ENCODE results near the gene CCL21.
"Not testable (repeated sequence)": the region's sequence is repeated elsewhere in the genome, so short reads cannot be mapped to it uniquely, and the experiment has no call there.

Gene CCL21

GRCh38 chr9:34732478-34732877 lies 22.5 kb upstream of the CCL21 start:
- Histone ChIP-seq H2AFZ (ENCODE audit: low read depth, low read length) (no peak overlapping the region), H3K79me2 (ENCODE audit: insufficient read depth, low read length) (no peaks in the 10 kb centered on the region), H4K20me1 (ENCODE audit: insufficient read depth, low read length) (no peaks in the 10 kb centered on the region), H3K9ac (ENCODE audit: low read depth, low read length) (no peak overlapping the region), H3K27me3 (ENCODE audit: insufficient read depth, low read length, poor library complexity) (peaks cover 7% of the 10 kb centered on the region), H3K9me3 (ENCODE audit: insufficient read depth, low read length, severe bottlenecking) (no peaks in the 10 kb centered on the region), H3K4me3 (ENCODE audit: low read depth in 1 of 2, low read length in 2 of 2) (no peak overlapping the region), H3K27ac (ENCODE audit: low read length) (no peak overlapping the region), H3K36me3 (ENCODE audit: insufficient read depth, low read length) (no peaks in the 10 kb centered on the region), H3K4me1 (ENCODE audit: insufficient read depth, low read length) (no peaks in the 10 kb centered on the region), H3K4me2 (ENCODE audit: insufficient read depth, low read length) (no peak overlapping the region)
- DNase-seq (no peak), ATAC-seq (ENCODE audit: insufficient read depth, low read depth) (no peak)
- no peak for TF ChIP-seq CTCF (IDR thresholded peaks at IDR 0.05; ENCODE audit: borderline replicate concordance, extremely low read depth, low read length, poor library complexity, severe bottlenecking)
- TF ChIP-seq EZH2 (IDR thresholded peaks at IDR 0.05; ENCODE audit: borderline replicate concordance, low read depth, low read length, severe bottlenecking), result no peak

- Histone ChIP-seq H4K20me1 (ENCODE audit: insufficient read depth, low read length) (no peaks in the 10 kb centered on the region), H3K36me3 (ENCODE audit: insufficient read depth, low read length) (no peaks in the 10 kb centered on the region), H3K27ac (ENCODE audit: low read length) (no peak overlapping the region), H2AFZ (ENCODE audit: low read depth, low read length) (no peak overlapping the region), H3K79me2 (ENCODE audit: insufficient read depth, low read length) (no peaks in the 10 kb centered on the region), H3K4me1 (ENCODE audit: insufficient read depth, low read length) (no peaks in the 10 kb centered on the region), H3K9ac (ENCODE audit: low read depth, low read length) (no peak overlapping the region), H3K4me2 (ENCODE audit: insufficient read depth, low read length) (no peak overlapping the region), H3K9me3 (ENCODE audit: insufficient read depth, low read length, severe bottlenecking) (no peaks in the 10 kb centered on the region), H3K27me3 (ENCODE audit: insufficient read depth, low read length, poor library complexity) (no peaks in the 10 kb centered on the region), H3K4me3 (ENCODE audit: low read depth in 1 of 2, low read length in 2 of 2) (no peak overlapping the region)
- DNase-seq, result no peak
- no peak for TF ChIP-seq CTCF (IDR thresholded peaks at IDR 0.05; ENCODE audit: borderline replicate concordance, extremely low read depth, low read length, poor library complexity, severe bottlenecking)
- no peak for ATAC-seq (ENCODE audit: insufficient read depth, low read depth)
These were observed 13.2 kb upstream of the CCL21 start for GRCh38 chr9:34723141-34723540.

GRCh38 chr9:34719769-34720025 lies 9.8 kb upstream of the CCL21 start:
- H3K79me2 ChIP-seq (ENCODE audit: insufficient read depth, low read length); H3K4me1 ChIP-seq (ENCODE audit: insufficient read depth, low read length); H2AFZ ChIP-seq (ENCODE audit: low read depth, low read length); H3K36me3 ChIP-seq (ENCODE audit: insufficient read depth, low read length); H4K20me1 ChIP-seq (ENCODE audit: insufficient read depth, low read length); DNase-seq; H3K9me3 ChIP-seq (ENCODE audit: insufficient read depth, low read length, severe bottlenecking); H3K4me3 ChIP-seq (ENCODE audit: low read depth in 1 of 2, low read length in 2 of 2); H3K27ac ChIP-seq (ENCODE audit: low read length); H3K9ac ChIP-seq (ENCODE audit: low read depth, low read length); H3K4me2 ChIP-seq (ENCODE audit: insufficient read depth, low read length); H3K27me3 ChIP-seq (ENCODE audit: insufficient read depth, low read length, poor library complexity); ATAC-seq (ENCODE audit: insufficient read depth, low read depth): not testable (repeated sequence)

GRCh38 chr9:34719021-34719768 lies 9.3 kb upstream of the CCL21 start:
- no peak overlapping the region for H3K4me2 ChIP-seq (ENCODE audit: insufficient read depth, low read length)
- no peak for TF ChIP-seq CTCF (IDR thresholded peaks at IDR 0.05; ENCODE audit: borderline replicate concordance, extremely low read depth, low read length, poor library complexity, severe bottlenecking)
- TF ChIP-seq EZH2 (IDR thresholded peaks at IDR 0.05; ENCODE audit: borderline replicate concordance, low read depth, low read length, severe bottlenecking), result no peak
- ATAC-seq (ENCODE audit: insufficient read depth, low read depth) (no peak), DNase-seq (no peak)
- H3K79me2 ChIP-seq (ENCODE audit: insufficient read depth, low read length), result no peaks in the 10 kb centered on the region
- no peak overlapping the region for H2AFZ ChIP-seq (ENCODE audit: low read depth, low read length)
- H3K27me3 ChIP-seq (ENCODE audit: insufficient read depth, low read length, poor library complexity), result peaks cover 9% of the 10 kb centered on the region
- no peaks in the 10 kb centered on the region for H4K20me1 ChIP-seq (ENCODE audit: insufficient read depth, low read length)
- no peak overlapping the region for H3K9ac ChIP-seq (ENCODE audit: low read depth, low read length)
- no peaks in the 10 kb centered on the region for H3K9me3 ChIP-seq (ENCODE audit: insufficient read depth, low read length, severe bottlenecking)
- H3K4me1 ChIP-seq (ENCODE audit: insufficient read depth, low read length), result no peaks in the 10 kb centered on the region
- no peak overlapping the region for H3K27ac ChIP-seq (ENCODE audit: low read length)
- H3K4me3 ChIP-seq (ENCODE audit: low read depth in 1 of 2, low read length in 2 of 2), result no peak overlapping the region
- no peaks in the 10 kb centered on the region for H3K36me3 ChIP-seq (ENCODE audit: insufficient read depth, low read length)
